HPDE6-E6E7 (cell line): ENCODE results near the gene MIEN1.
"Not testable (repeated sequence)": the region's sequence is repeated elsewhere in the genome, so short reads cannot be mapped to it uniquely, and the experiment has no call there.

ENCODE experiments used
- DNase-seq: peaks from one replicate; pipeline ENCODE4 v3.0.0; 2011; ENCODE audit warnings: missing footprints; ENCODE audit errors: extremely low spot score

MIEN1 gene

GRCh38 chr17:39739885-39740356 lies 9.6 kb upstream of the MIEN1 start:
- DNase-seq, result peak; percentile 60

GRCh38 chr17:39738983-39739884 lies 8.9 kb upstream of the MIEN1 start:
- peak; percentile 87 for DNase-seq

GRCh38 chr17:39738568-39738901 lies 8.2 kb upstream of the MIEN1 start:
- DNase-seq, result peak; percentile 65

DNA sequence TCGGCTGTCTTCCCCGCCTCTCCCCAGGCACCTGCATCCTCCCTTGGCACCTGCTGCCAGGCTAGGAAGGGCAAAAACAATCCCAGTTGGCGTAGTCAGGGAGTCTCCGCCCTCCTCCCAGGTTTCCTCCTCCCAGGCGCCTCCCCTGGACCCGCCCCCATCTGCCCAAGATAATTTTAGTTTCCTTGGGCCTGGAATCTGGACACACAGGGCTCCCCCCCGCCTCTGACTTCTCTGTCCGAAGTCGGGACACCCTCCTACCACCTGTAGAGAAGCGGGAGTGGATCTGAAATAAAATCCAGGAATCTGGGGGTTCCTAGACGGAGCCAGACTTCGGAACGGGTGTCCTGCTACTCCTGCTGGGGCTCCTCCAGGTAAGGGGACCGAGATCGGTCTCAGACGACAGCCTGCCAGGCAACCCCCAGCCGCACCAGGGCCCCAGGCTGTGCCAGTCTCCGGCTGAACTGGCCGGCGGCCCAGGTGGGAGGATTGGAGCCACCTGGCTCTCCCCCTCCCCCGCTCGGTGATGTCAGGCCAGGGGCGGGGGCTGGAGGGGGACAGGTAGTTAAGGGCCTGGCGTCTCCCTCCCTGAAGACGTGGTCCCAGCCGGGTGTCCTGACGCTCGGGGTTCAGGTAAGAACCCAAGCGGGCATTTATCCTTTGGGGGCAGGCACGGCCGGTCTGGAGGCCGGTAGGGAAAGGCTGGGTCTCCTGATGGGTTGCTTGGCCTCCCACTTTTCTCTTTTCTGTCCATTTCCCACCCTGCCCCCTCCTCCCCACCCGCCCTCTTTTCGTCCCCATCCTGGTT lies 7.6 kb upstream of the MIEN1 start, which contains the start of gene GRB7:
Gene GRB7, plus strand, starts transcription at position 179 of the 808 bp plus-strand sequence. CDS start 4,364 bp downstream, outside the sequence.
- DNase-seq, result peak; percentile 86

GRCh38 chr17:39737206-39737759 lies 7.0 kb upstream of the MIEN1 start:
- no peak for DNase-seq

DNA sequence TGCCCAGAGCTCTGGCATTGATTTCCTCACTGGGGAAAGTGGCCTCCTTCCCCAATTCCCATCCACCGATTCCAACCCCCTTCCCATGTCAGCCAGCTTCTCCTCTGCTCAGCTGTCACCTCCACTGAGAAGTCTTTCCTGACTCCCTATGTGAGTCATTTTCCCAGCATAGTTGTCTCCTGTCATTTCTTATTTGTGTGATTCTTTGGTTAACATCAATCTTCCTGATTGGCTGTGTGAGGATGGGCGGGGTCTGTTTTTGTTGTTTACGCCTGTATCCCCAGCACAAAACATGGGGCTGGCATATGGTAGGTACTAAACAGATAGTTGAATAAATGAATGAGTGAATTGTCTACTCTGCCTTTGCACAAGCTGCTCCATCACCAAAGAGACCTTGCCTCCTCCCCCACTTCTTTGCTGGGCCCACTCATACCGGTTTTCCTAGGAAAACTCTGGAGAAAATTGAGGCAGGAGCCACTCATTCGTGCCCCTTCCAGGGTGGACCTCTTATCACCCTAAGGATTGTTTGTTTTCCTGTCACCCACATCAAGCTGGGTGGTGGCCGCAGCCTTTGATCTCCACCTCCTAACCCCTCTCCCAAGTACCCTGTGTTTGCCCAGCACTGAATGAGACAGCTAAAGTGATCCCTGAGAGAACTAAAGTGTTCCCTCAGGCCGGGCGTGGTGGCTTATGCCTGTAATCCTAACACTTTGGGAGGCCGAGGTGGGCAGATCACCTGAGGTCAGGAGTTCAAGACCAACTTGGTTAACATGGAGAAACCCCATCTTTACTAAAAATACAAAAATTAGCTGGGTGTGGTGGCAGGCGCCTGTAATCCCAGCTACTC lies 6.2 kb upstream of the MIEN1 start:
- DNase-seq, result no peak

- DNase-seq, result no peak
Observed at GRCh38 chr17:39735882-39736281, 5.5 kb upstream of the MIEN1 start.

- no peak for DNase-seq
Observed at GRCh38 chr17:39732586-39732985, 2.3 kb upstream of the MIEN1 start.

DNA sequence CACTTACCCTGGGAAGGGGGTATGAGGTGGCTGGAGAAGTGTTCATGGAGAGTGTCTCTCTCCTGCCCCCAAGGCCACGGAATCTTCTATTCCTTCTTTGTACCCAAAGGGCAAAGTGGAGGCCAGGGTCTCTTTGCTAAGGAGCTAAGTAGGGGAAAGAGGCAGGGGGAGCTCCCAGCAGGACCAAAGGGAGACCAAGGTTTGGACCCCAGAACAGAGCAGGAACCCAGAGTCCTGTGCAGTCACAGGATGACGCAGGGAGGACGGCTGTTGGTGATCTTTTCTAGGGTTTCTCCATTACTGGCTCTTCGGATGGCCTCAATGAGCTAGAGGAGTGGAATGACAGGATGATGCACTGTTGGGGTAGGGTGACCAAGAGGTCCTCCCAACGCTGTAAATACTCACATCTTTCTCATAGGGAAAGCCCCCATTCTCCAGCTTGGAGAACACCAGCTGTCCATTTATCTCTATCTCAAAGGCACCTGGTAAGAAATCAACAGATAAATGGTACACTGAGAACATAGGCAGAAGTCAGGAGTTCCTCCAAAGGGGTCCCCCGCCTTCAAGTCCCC lies 966 bp downstream of the MIEN1 start:
- DNase-seq, result no peak

DNA sequence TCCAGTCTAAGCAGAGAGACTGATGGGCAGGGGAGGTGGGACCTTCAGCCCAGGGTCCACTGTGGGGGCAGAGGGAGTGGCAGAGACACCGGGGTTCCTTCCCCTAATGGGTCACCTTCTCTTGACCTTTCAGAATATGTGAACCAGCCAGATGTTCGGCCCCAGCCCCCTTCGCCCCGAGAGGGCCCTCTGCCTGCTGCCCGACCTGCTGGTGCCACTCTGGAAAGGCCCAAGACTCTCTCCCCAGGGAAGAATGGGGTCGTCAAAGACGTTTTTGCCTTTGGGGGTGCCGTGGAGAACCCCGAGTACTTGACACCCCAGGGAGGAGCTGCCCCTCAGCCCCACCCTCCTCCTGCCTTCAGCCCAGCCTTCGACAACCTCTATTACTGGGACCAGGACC lies 2.8 kb downstream of the MIEN1 start:
- DNase-seq, result no peak

DNA sequence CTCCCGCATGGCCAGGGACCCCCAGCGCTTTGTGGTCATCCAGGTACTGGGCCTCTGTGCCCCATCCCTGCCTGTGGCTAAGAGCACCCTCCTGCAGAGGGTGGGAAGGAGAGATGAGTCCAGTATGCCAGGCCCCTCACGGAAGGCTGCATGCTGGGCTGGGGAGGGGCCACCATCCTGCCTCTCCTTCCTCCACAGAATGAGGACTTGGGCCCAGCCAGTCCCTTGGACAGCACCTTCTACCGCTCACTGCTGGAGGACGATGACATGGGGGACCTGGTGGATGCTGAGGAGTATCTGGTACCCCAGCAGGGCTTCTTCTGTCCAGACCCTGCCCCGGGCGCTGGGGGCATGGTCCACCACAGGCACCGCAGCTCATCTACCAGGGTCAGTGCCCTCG lies 3.7 kb downstream of the MIEN1 start:
- DNase-seq, result no peak

DNA sequence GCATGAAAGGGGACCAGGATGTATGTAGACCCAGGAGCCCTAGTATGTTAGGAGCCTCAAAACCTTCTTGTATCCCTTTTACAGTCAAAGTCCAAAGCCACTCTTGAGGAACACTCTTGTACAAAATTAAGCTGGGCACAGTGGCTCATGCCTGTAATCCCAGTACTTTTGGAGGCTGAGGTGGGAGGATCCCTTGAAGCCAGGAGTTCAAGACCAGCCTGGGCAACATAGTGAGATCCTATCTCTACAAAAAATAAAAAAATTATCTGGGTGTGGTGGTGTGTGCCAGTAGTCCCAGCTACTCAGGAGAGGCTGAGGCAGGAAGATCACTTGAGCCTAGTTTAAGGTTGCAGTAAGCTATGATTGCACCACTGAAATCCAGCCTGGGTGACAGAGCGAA lies 4.4 kb downstream of the MIEN1 start:
- DNase-seq, result not testable (repeated sequence)

DNA sequence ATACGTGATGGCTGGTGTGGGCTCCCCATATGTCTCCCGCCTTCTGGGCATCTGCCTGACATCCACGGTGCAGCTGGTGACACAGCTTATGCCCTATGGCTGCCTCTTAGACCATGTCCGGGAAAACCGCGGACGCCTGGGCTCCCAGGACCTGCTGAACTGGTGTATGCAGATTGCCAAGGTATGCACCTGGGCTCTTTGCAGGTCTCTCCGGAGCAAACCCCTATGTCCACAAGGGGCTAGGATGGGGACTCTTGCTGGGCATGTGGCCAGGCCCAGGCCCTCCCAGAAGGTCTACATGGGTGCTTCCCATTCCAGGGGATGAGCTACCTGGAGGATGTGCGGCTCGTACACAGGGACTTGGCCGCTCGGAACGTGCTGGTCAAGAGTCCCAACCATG lies 5.6 kb downstream of the MIEN1 start:
- no peak for DNase-seq

- no peak for DNase-seq
Observed at GRCh38 chr17:39722965-39723848, 7.1 kb downstream of the MIEN1 start.

DNA sequence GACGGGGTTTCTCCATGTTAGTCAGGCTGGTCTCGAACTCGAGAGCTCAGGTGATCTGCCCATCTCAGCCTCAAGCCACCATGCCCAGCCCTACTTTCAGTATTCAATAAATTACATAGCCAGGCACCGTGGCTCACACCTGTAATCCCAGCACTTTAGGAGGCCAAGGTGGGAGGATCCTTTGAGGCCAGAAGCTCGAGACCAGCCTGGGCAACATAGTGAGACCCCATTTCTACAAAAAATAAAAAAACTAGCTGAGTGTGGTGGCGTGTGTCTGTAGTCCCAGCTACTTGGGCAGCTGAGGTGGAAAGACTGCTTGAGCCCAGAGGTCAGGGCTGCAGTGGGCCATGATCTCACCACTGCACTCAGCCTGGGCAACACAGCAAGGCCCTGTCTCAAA lies 8.2 kb downstream of the MIEN1 start:
- no peak for DNase-seq

GRCh38 chr17:39719563-39720355 lies 10.6 kb downstream of the MIEN1 start:
- DNase-seq, result no peak

DNA sequence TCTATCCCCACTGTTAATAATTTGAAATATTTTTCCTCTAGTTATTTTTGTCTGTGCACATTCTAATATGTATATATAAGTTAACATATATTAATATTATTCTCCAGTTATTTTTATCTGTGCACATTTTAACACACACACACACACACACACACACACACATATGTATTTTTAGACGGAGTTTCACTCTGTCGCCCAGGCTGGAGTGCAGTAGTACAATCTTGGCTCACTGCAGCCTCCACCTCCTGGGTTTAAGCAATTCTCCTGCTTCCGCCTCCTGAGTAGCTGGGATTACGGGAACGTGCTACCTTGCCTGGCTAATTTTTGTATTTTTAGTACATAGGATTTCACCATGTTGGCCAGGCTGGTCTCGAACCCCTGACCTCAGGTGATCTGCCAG lies 12.7 kb downstream of the MIEN1 start:
- no peak for DNase-seq

GRCh38 chr17:39716879-39717536 lies 13.3 kb downstream of the MIEN1 start:
- no peak for DNase-seq
